ENCODE measurements around the gene NOP53. TPM values are rescaled to one million over a fixed set of nuclear protein-coding genes. Genes with fewer than 3 reads are reported as not detected.
"Not testable (repeated sequence)": the region's sequence is repeated elsewhere in the genome, so short reads cannot be mapped to it uniquely, and the experiment has no call there.

The NOP53 gene
- total RNA-seq, 1 experiment from 2014 or later, result 289 TPM

DNA sequence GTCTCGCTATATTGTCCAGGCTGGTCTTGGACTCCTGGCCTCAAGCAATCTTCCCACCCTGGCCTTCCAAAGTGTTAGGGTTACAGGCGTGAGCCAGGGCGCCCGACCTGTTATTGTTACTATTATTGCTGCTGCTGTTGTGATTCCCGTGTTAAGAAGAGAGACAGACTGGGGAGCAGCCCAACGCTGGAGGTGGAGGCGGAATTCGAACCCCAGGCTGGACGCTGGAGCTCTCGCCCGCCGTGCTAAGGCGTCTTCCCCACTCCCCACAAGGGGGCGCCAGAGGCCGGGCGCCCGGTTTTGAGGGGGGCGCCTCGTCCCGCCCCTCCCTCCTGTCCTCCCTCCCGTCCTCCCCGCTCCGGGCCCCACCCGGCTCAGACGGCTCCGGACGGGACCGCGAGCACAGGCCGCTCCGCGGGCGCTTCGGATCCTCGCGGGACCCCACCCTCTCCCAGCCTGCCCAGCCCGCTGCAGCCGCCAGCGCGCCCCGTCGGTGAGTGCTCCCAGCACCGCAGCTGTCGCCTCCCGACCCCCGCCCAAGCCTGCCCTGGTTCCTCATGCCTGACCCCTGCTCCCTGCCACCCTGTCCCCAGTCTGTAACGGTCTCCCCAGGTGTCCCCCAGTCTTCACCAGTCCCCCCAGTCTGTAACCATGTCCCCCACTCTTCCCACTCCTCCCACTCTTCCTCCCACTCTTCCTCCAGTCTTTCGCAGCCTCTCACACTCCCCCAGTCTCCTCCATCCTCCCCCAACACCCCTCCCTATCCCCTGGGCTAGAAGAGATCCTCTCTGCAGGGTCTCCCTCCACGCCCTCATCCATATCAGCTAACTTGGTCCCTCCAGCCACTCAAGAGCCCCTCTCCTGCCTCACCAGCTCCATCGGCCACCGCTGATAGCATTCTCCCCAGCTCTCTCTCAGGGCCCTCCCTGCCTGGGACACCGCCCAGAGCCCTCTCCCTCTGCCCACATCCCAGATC, 32.0 kb upstream of the NOP53 start, which contains the start of gene EHD2 (continued):
- TF ChIP-seq, protein P1, sequence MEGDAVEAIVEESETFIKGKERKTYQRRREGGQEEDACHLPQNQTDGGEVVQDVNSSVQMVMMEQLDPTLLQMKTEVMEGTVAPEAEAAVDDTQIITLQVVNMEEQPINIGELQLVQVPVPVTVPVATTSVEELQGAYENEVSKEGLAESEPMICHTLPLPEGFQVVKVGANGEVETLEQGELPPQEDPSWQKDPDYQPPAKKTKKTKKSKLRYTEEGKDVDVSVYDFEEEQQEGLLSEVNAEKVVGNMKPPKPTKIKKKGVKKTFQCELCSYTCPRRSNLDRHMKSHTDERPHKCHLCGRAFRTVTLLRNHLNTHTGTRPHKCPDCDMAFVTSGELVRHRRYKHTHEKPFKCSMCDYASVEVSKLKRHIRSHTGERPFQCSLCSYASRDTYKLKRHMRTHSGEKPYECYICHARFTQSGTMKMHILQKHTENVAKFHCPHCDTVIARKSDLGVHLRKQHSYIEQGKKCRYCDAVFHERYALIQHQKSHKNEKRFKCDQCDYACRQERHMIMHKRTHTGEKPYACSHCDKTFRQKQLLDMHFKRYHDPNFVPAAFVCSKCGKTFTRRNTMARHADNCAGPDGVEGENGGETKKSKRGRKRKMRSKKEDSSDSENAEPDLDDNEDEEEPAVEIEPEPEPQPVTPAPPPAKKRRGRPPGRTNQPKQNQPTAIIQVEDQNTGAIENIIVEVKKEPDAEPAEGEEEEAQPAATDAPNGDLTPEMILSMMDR (IDR thresholded peaks at IDR 0.05), result peak; percentile 97
- TF ChIP-seq, protein P2, sequence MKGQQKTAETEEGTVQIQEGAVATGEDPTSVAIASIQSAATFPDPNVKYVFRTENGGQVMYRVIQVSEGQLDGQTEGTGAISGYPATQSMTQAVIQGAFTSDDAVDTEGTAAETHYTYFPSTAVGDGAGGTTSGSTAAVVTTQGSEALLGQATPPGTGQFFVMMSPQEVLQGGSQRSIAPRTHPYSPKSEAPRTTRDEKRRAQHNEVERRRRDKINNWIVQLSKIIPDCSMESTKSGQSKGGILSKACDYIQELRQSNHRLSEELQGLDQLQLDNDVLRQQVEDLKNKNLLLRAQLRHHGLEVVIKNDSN (CRISPR knock-in tag; IDR thresholded peaks at IDR 0.05), result no peak
- TF ChIP-seq JAZF1 (CRISPR knock-in tag; IDR thresholded peaks at IDR 0.05), result no peak

DNA sequence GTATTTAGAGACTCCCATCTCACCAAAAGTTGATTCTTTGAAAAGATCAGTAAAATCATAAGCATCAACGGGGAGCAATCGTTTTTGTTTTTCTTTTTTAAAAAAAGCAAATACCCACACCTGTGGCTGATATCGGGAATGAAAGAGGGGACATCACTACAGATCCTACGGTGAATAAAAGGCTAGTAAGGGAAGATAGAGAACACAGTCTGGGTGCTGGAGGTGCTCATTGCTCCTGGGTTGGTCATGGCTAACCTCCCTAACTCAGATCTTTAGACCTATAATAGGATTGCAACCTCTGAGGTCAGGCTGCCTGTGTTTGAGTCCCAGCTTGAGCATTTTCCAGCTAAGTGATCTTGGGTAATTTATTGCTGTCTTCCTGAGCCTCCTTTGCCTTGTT, 31.0 kb upstream of the NOP53 start:
- peaks cover 20% of the 10 kb centered on the region; the same call in 1 of the 2 replicates for H3K36me3 Mint-ChIP-seq
- ChIA-PET POLR2A (no interaction called here), CTCF (interaction anchor here (1.0 to 3.6 kb wide), 16 partner anchors 8 to 285 kb away, joined by 3 to 102 read pairs (median 21); partner anchors contain the start of gene NOP53)
- H3K4me1 Mint-ChIP-seq, result peaks cover 11% of the 10 kb centered on the region; the same call in 1 of the 2 replicates
- peaks cover 17% of the 10 kb centered on the region for H3K27me3 Mint-ChIP-seq (ENCODE audit: low read depth)
- TF ChIP-seq FOXK1 (CRISPR knock-in tag; IDR thresholded peaks at IDR 0.05) (no peak), ZNF121 (CRISPR knock-in tag; IDR thresholded peaks at IDR 0.05) (no peak), CREB1 (CRISPR knock-in tag; IDR thresholded peaks at IDR 0.05) (no peak), NR2C2 (CRISPR knock-in tag; IDR thresholded peaks at IDR 0.05) (no peak), MXD4 (CRISPR knock-in tag; IDR thresholded peaks at IDR 0.05; ENCODE audit: borderline replicate concordance) (no peak), OVOL2 (CRISPR knock-in tag; IDR thresholded peaks at IDR 0.05; ENCODE audit: borderline replicate concordance) (no peak), ESRRA (CRISPR knock-in tag; IDR thresholded peaks at IDR 0.05; ENCODE audit: borderline replicate concordance) (no peak), ZNF423 (CRISPR knock-in tag; IDR thresholded peaks at IDR 0.05) (no peak), CBFB (CRISPR knock-in tag; IDR thresholded peaks at IDR 0.05; ENCODE audit: low read depth) (no peak), CREM (CRISPR knock-in tag; IDR thresholded peaks at IDR 0.05) (no peak), ZNF416 (CRISPR knock-in tag; IDR thresholded peaks at IDR 0.05) (no peak)
- TF ChIP-seq, protein P3, sequence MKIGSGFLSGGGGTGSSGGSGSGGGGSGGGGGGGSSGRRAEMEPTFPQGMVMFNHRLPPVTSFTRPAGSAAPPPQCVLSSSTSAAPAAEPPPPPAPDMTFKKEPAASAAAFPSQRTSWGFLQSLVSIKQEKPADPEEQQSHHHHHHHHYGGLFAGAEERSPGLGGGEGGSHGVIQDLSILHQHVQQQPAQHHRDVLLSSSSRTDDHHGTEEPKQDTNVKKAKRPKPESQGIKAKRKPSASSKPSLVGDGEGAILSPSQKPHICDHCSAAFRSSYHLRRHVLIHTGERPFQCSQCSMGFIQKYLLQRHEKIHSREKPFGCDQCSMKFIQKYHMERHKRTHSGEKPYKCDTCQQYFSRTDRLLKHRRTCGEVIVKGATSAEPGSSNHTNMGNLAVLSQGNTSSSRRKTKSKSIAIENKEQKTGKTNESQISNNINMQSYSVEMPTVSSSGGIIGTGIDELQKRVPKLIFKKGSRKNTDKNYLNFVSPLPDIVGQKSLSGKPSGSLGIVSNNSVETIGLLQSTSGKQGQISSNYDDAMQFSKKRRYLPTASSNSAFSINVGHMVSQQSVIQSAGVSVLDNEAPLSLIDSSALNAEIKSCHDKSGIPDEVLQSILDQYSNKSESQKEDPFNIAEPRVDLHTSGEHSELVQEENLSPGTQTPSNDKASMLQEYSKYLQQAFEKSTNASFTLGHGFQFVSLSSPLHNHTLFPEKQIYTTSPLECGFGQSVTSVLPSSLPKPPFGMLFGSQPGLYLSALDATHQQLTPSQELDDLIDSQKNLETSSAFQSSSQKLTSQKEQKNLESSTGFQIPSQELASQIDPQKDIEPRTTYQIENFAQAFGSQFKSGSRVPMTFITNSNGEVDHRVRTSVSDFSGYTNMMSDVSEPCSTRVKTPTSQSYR (CRISPR knock-in tag; IDR thresholded peaks at IDR 0.05), result no peak
- TF ChIP-seq, protein P4, sequence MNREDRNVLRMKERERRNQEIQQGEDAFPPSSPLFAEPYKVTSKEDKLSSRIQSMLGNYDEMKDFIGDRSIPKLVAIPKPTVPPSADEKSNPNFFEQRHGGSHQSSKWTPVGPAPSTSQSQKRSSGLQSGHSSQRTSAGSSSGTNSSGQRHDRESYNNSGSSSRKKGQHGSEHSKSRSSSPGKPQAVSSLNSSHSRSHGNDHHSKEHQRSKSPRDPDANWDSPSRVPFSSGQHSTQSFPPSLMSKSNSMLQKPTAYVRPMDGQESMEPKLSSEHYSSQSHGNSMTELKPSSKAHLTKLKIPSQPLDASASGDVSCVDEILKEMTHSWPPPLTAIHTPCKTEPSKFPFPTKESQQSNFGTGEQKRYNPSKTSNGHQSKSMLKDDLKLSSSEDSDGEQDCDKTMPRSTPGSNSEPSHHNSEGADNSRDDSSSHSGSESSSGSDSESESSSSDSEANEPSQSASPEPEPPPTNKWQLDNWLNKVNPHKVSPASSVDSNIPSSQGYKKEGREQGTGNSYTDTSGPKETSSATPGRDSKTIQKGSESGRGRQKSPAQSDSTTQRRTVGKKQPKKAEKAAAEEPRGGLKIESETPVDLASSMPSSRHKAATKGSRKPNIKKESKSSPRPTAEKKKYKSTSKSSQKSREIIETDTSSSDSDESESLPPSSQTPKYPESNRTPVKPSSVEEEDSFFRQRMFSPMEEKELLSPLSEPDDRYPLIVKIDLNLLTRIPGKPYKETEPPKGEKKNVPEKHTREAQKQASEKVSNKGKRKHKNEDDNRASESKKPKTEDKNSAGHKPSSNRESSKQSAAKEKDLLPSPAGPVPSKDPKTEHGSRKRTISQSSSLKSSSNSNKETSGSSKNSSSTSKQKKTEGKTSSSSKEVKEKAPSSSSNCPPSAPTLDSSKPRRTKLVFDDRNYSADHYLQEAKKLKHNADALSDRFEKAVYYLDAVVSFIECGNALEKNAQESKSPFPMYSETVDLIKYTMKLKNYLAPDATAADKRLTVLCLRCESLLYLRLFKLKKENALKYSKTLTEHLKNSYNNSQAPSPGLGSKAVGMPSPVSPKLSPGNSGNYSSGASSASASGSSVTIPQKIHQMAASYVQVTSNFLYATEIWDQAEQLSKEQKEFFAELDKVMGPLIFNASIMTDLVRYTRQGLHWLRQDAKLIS (CRISPR knock-in tag; IDR thresholded peaks at IDR 0.05; ENCODE audit: borderline replicate concordance), result no peak
- TF ChIP-seq, protein P5, sequence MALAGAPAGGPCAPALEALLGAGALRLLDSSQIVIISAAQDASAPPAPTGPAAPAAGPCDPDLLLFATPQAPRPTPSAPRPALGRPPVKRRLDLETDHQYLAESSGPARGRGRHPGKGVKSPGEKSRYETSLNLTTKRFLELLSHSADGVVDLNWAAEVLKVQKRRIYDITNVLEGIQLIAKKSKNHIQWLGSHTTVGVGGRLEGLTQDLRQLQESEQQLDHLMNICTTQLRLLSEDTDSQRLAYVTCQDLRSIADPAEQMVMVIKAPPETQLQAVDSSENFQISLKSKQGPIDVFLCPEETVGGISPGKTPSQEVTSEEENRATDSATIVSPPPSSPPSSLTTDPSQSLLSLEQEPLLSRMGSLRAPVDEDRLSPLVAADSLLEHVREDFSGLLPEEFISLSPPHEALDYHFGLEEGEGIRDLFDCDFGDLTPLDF (CRISPR knock-in tag; IDR thresholded peaks at IDR 0.05), result no peak
- DNase-seq (ENCODE audit: low spot score) (no peak), ATAC-seq (no peak)
- peak overlapping the region; percentile 66 for H3K4me3 Mint-ChIP-seq
- peaks cover 18% of the 10 kb centered on the region for H3K9me3 Mint-ChIP-seq
- H3K27ac Mint-ChIP-seq, result no peak overlapping the region

DNA sequence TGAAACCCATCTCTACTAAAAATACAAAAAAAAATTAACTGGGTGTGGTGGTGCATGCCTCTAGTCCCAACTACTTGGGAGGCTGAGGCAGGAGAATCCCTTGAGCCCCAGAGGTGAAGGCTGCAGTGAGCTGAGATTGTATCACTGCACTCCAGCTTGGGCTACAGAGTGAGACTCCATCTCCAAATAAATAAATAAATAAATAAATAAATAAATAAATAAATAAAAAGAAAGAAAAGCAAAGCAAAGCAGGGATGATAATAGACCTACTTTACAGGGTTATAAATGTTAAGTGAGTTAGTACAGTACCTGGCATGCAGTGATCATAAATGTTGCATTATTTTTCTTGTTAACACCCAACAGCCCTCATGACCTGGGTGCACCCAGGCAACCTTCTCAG, 30.5 kb upstream of the NOP53 start:
- H3K36me3 Mint-ChIP-seq, result peaks cover 20% of the 10 kb centered on the region; the same call in 1 of the 2 replicates
- DNase-seq (ENCODE audit: low spot score); ATAC-seq; POLR2A ChIA-PET; H3K27ac Mint-ChIP-seq; H3K4me3 Mint-ChIP-seq: not testable (repeated sequence)
- H3K27me3 Mint-ChIP-seq (ENCODE audit: low read depth), result peaks cover 17% of the 10 kb centered on the region
- peaks cover 18% of the 10 kb centered on the region for H3K9me3 Mint-ChIP-seq
- CTCF ChIA-PET, result interaction anchor here (1.0 to 3.0 kb wide), 3 partner anchors 9 to 23 kb away, joined by 4 to 102 read pairs (median 5); no protein-coding TSS in a partner anchor
- peaks cover 11% of the 10 kb centered on the region; the same call in 1 of the 2 replicates for H3K4me1 Mint-ChIP-seq

All from WTC11 (cell line).